GM12878 (cell line): ENCODE results near the gene PFN3. TPM values are rescaled to one million over a fixed set of nuclear protein-coding genes. Genes with fewer than 3 reads are reported as not detected.

Experiments used
- ASH2L ChIP-seq: fragments of 300-600, 200-600 bp; sonication (generic); IDR thresholded peaks from 2 replicates; pipeline ENCODE4 v1.6.1; 2017; ENCODE audit warnings: low read depth, mild to moderate bottlenecking, borderline replicate concordance
- CBX3 ChIP-seq: fragments of 200-600 bp; sonication (generic); IDR thresholded peaks from 2 replicates; pipeline ENCODE4 v1.6.1; 2016; ENCODE audit warnings: low read depth, borderline replicate concordance
- ESRRA ChIP-seq: IDR thresholded peaks from 2 replicates; pipeline ENCODE4 v1.6.1; 2012; ENCODE audit warnings: mild to moderate bottlenecking, low read length, improper control_type of control experiment
- FOXK2 ChIP-seq: fragments of 450-650 bp; IDR thresholded peaks from 2 replicates; pipeline ENCODE4 v1.6.1; 2017; ENCODE audit warnings: mild to moderate bottlenecking, moderate library complexity
- HDAC6 ChIP-seq: fragments of 200-600 bp; sonication (generic); IDR thresholded peaks from one replicate; pipeline ENCODE4 v1.8.0; 2017; ENCODE audit warnings: antibody characterized with exemption; ENCODE audit not compliant: unreplicated experiment
- NFIC ChIP-seq: IDR thresholded peaks from 2 replicates; pipeline ENCODE4 v1.6.1; 2012; ENCODE audit warnings: low read depth, mild to moderate bottlenecking, inconsistent platforms, low read length, moderate library complexity
- POLR2AphosphoS2 ChIP-seq: IDR thresholded peaks from 2 replicates; pipeline ENCODE4 v1.6.1; 2011; ENCODE audit warnings: low read depth, mild to moderate bottlenecking, low read length, improper control_type of control experiment, moderate library complexity
- SIX5 ChIP-seq: IDR thresholded peaks from 2 replicates; pipeline ENCODE4 v1.6.1; 2011; ENCODE audit warnings: mild to moderate bottlenecking, low read depth, low read length, moderate library complexity; ENCODE audit not compliant: severe bottlenecking
- SMC3 ChIP-seq: IDR thresholded peaks from 2 replicates; pipeline ENCODE4 v1.6.1; 2011; ENCODE audit warnings: low read length, improper control_type of control experiment, borderline replicate concordance
- SREBF2 ChIP-seq: IDR thresholded peaks from 2 replicates; pipeline ENCODE4 v1.6.1; 2012; ENCODE audit warnings: mild to moderate bottlenecking, low read length
- TCF12 ChIP-seq: IDR thresholded peaks from 2 replicates; pipeline ENCODE4 v1.6.1; 2011; ENCODE audit warnings: low read depth, mild to moderate bottlenecking, low read length
- ZNF207 ChIP-seq: fragments of 450-650 bp; IDR thresholded peaks from 2 replicates; pipeline ENCODE4 v1.6.1; 2014; ENCODE audit warnings: antibody characterized with exemption, mild to moderate bottlenecking, borderline replicate concordance
- ZNF622 ChIP-seq: fragments of 450-650 bp; IDR thresholded peaks from 2 replicates; pipeline ENCODE4 v1.6.1; 2017; ENCODE audit warnings: mild to moderate bottlenecking, inconsistent platforms
- polyA plus RNA-seq, 11 experiments: library from polyadenylated mRNA; depleted of rRNA in 4 of 11; unstranded in 6 of 11; stranded (reverse) in 5 of 11; fragments of >200 nt; fragmentation: Nextera tagmentation in 4 of 11; fragmentation: Illumina TruSeq in 1 of 11; extraction: Ambion mirVana in 4 of 11; extraction: Trizol in 1 of 11; gene quantifications; 1 replicate in 1 of 11; 2 replicates in 10 of 11; pipeline versions ENCODE4 v1.2.1 to v1.2.3, GENCODE V29; 2011 to 2016; ENCODE audit warnings: inconsistent platforms in 2 of 11, missing spikeins in 2 of 11, low read depth in 1 of 11
- total RNA-seq, 4 experiments: library from RNA; depleted of rRNA in 3 of 4; stranded (reverse); fragments of >200 nt in 3 of 4; fragmentation: Illumina TruSeq in 1 of 4; extraction: Trizol in 1 of 4; gene quantifications; 2 replicates each; pipeline versions ENCODE4 v1.2.1 to v1.2.3, GENCODE V29; 2013 to 2021
- TF ChIP-seq, protein P1 (sequence below): fragments of 150-350 bp; IDR thresholded peaks from 2 replicates; pipeline ENCODE4 v1.6.1; 2016; ENCODE audit warnings: low read depth, low read length
- TF ChIP-seq, protein P2 (sequence below): fragments of 450-650 bp; formaldehyde crosslinking; IDR thresholded peaks from 2 replicates; pipeline ENCODE4 v1.4.0; 2020; ENCODE audit warnings: mild to moderate bottlenecking, moderate library complexity
- TF ChIP-seq, protein P3 (sequence below): fragments of 450-650 bp; IDR thresholded peaks from 2 replicates; pipeline ENCODE4 v1.6.1; 2017; ENCODE audit warnings: mild to moderate bottlenecking, low read depth, inconsistent platforms; ENCODE audit not compliant: poor library complexity, severe bottlenecking
- TF ChIP-seq, protein P4 (sequence below): fragments of 450-650 bp; IDR thresholded peaks from 2 replicates; pipeline ENCODE4 v1.6.1; 2017; ENCODE audit warnings: antibody characterized with exemption, mild to moderate bottlenecking, moderate library complexity

Gene PFN3
- total and polyA plus RNA-seq, 10 of the 15 experiments (the other 5 are each of a cell fraction or from before 2014, with no cell fraction given) = not detected

DNA sequence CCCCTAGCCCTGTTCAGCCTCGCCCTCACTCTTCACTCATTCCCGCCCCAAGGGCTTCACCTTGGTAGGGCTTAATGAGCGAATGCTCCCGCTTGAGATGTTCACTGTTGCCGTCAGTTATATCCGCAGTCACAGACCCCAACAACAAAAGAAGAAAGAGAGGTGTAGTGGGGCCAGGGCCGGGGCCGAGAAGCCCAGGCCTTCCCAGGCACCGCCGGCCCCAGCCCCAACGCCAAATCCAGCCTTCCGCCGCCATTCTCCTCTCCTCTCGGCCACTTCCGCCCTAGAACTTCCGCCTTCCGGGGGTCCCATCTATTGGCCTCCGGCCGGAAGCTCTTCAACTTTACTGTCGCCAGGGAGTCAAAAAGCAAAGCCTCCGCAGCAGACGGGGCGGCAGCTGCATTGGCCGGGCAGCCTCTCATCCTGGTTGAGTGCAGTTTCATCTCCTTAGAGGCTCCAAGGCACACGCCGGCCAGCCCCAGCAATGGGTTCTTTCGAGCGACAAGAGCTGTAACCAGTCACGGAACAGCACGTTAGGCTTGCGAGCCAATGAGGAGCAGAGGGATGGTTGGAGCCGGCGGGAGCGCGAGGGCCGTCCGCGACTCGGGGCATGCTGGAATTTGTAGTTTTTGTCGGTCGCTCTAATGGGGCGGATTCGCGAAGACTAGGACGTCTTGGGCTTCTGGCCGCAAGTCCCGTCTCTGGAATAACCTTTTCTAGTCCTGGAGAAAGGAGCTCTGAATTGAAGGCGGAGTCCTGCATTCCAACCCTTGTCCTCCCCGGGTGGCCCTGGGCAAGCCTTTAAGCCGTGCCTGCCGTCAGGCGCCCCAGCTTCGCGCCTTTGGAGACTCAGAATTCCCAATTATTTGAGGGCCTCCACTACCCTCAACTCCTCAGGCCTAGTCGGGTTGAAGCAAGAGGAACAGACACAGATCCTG is 48.8 kb downstream of the PFN3 start, which contains the start of gene LMAN2 (continued):
- TF ChIP-seq, protein P1, sequence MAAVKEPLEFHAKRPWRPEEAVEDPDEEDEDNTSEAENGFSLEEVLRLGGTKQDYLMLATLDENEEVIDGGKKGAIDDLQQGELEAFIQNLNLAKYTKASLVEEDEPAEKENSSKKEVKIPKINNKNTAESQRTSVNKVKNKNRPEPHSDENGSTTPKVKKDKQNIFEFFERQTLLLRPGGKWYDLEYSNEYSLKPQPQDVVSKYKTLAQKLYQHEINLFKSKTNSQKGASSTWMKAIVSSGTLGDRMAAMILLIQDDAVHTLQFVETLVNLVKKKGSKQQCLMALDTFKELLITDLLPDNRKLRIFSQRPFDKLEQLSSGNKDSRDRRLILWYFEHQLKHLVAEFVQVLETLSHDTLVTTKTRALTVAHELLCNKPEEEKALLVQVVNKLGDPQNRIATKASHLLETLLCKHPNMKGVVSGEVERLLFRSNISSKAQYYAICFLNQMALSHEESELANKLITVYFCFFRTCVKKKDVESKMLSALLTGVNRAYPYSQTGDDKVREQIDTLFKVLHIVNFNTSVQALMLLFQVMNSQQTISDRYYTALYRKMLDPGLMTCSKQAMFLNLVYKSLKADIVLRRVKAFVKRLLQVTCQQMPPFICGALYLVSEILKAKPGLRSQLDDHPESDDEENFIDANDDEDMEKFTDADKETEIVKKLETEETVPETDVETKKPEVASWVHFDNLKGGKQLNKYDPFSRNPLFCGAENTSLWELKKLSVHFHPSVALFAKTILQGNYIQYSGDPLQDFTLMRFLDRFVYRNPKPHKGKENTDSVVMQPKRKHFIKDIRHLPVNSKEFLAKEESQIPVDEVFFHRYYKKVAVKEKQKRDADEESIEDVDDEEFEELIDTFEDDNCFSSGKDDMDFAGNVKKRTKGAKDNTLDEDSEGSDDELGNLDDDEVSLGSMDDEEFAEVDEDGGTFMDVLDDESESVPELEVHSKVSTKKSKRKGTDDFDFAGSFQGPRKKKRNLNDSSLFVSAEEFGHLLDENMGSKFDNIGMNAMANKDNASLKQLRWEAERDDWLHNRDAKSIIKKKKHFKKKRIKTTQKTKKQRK = no peak
- TF ChIP-seq, protein P2, sequence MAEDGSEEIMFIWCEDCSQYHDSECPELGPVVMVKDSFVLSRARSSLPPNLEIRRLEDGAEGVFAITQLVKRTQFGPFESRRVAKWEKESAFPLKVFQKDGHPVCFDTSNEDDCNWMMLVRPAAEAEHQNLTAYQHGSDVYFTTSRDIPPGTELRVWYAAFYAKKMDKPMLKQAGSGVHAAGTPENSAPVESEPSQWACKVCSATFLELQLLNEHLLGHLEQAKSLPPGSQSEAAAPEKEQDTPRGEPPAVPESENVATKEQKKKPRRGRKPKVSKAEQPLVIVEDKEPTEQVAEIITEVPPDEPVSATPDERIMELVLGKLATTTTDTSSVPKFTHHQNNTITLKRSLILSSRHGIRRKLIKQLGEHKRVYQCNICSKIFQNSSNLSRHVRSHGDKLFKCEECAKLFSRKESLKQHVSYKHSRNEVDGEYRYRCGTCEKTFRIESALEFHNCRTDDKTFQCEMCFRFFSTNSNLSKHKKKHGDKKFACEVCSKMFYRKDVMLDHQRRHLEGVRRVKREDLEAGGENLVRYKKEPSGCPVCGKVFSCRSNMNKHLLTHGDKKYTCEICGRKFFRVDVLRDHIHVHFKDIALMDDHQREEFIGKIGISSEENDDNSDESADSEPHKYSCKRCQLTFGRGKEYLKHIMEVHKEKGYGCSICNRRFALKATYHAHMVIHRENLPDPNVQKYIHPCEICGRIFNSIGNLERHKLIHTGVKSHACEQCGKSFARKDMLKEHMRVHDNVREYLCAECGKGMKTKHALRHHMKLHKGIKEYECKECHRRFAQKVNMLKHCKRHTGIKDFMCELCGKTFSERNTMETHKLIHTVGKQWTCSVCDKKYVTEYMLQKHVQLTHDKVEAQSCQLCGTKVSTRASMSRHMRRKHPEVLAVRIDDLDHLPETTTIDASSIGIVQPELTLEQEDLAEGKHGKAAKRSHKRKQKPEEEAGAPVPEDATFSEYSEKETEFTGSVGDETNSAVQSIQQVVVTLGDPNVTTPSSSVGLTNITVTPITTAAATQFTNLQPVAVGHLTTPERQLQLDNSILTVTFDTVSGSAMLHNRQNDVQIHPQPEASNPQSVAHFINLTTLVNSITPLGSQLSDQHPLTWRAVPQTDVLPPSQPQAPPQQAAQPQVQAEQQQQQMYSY (CRISPR knock-in tag) = no peak
- TF ChIP-seq SIX5 = peak; percentile 87
- no peak for TF ChIP-seq NFIC
- no peak for TF ChIP-seq ESRRA
- TF ChIP-seq ZNF622 = no peak
- no peak for TF ChIP-seq CBX3
- peak; percentile 28; the same call in 1 of the 2 replicates for TF ChIP-seq SREBF2
- TF ChIP-seq TCF12 = peak; percentile 64; the same call in 1 of the 2 replicates
- peak; percentile 56 for TF ChIP-seq FOXK2
- TF ChIP-seq, protein P3, sequence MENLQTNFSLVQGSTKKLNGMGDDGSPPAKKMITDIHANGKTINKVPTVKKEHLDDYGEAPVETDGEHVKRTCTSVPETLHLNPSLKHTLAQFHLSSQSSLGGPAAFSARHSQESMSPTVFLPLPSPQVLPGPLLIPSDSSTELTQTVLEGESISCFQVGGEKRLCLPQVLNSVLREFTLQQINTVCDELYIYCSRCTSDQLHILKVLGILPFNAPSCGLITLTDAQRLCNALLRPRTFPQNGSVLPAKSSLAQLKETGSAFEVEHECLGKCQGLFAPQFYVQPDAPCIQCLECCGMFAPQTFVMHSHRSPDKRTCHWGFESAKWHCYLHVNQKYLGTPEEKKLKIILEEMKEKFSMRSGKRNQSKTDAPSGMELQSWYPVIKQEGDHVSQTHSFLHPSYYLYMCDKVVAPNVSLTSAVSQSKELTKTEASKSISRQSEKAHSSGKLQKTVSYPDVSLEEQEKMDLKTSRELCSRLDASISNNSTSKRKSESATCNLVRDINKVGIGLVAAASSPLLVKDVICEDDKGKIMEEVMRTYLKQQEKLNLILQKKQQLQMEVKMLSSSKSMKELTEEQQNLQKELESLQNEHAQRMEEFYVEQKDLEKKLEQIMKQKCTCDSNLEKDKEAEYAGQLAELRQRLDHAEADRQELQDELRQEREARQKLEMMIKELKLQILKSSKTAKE = peak; percentile 84
- peak; percentile 99 for TF ChIP-seq ZNF207
- no peak for TF ChIP-seq SMC3
- 0 out of 2 replicates have a peak, but pooled peaks have one; percentile 50 for TF ChIP-seq ASH2L
- TF ChIP-seq, protein P4, sequence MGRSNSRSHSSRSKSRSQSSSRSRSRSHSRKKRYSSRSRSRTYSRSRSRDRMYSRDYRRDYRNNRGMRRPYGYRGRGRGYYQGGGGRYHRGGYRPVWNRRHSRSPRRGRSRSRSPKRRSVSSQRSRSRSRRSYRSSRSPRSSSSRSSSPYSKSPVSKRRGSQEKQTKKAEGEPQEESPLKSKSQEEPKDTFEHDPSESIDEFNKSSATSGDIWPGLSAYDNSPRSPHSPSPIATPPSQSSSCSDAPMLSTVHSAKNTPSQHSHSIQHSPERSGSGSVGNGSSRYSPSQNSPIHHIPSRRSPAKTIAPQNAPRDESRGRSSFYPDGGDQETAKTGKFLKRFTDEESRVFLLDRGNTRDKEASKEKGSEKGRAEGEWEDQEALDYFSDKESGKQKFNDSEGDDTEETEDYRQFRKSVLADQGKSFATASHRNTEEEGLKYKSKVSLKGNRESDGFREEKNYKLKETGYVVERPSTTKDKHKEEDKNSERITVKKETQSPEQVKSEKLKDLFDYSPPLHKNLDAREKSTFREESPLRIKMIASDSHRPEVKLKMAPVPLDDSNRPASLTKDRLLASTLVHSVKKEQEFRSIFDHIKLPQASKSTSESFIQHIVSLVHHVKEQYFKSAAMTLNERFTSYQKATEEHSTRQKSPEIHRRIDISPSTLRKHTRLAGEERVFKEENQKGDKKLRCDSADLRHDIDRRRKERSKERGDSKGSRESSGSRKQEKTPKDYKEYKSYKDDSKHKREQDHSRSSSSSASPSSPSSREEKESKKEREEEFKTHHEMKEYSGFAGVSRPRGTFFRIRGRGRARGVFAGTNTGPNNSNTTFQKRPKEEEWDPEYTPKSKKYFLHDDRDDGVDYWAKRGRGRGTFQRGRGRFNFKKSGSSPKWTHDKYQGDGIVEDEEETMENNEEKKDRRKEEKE = no peak
- TF ChIP-seq POLR2AphosphoS2 = peak; percentile 57
- TF ChIP-seq HDAC6 = no peak
